ENCODE data around the gene BAZ2B. TPM values are rescaled to one million over a fixed set of nuclear protein-coding genes. Genes with fewer than 3 reads are reported as not detected.
"Not testable (repeated sequence)": the region's sequence is repeated elsewhere in the genome, so short reads cannot be mapped to it uniquely, and the experiment has no call there.

The BAZ2B gene
- 10 to 100 TPM; 55.6 to 82.5 (median 67.0) TPM for polyA plus RNA-seq (ENCODE audit: insufficient read length in 4 of 4)

- DNase-seq (ENCODE audit: low read depth in 4 of 4, low spot score in 3 of 4): peak in 2 of 4 donors; percentile 60 to 76
Measured at GRCh38 chr2:159616286-159616701, at the start of gene BAZ2B. Gene BAZ2B (minus strand): TSS chr2:159616548. CDS start chr2:159478719, 137,829 bp downstream.

GRCh38 chr2:159661286-159661685, 44.9 kb upstream of the BAZ2B start:
- no peak for DNase-seq (ENCODE audit: low read depth in 4 of 4, low spot score in 3 of 4)

- no peak for DNase-seq (ENCODE audit: low read depth in 4 of 4, low spot score in 3 of 4)
Measured at GRCh38 chr2:159658881-159659873, 42.8 kb upstream of the BAZ2B start.

- DNase-seq (ENCODE audit: low read depth in 4 of 4, low spot score in 3 of 4): no peak
Measured at GRCh38 chr2:159653962-159654361, 37.6 kb upstream of the BAZ2B start.

GRCh38 chr2:159651884-159652283, 35.5 kb upstream of the BAZ2B start:
- DNase-seq (ENCODE audit: low read depth in 4 of 4, low spot score in 3 of 4): no peak

- DNase-seq (ENCODE audit: low read depth in 4 of 4, low spot score in 3 of 4): no peak
Measured at GRCh38 chr2:159650574-159650973, 34.2 kb upstream of the BAZ2B start.

- DNase-seq (ENCODE audit: low read depth in 4 of 4, low spot score in 3 of 4): no peak
Measured at GRCh38 chr2:159648643-159649042, 32.3 kb upstream of the BAZ2B start.

- no peak for DNase-seq (ENCODE audit: low read depth in 4 of 4, low spot score in 3 of 4)
Measured at GRCh38 chr2:159647667-159648066, 31.3 kb upstream of the BAZ2B start.

GRCh38 chr2:159640176-159640575, 23.8 kb upstream of the BAZ2B start:
- DNase-seq (ENCODE audit: low read depth in 4 of 4, low spot score in 3 of 4): no peak

- DNase-seq (ENCODE audit: low read depth in 4 of 4, low spot score in 3 of 4): no peak
Measured at GRCh38 chr2:159639712-159640111, 23.4 kb upstream of the BAZ2B start.

GRCh38 chr2:159639071-159639470, 22.7 kb upstream of the BAZ2B start:
- no peak for DNase-seq (ENCODE audit: low read depth in 4 of 4, low spot score in 3 of 4)

- DNase-seq (ENCODE audit: low read depth in 4 of 4, low spot score in 3 of 4): no peak
Measured at GRCh38 chr2:159637988-159638501, 21.7 kb upstream of the BAZ2B start.

- no peak for DNase-seq (ENCODE audit: low read depth in 4 of 4, low spot score in 3 of 4)
Measured at GRCh38 chr2:159637240-159637639, 20.9 kb upstream of the BAZ2B start.

GRCh38 chr2:159635006-159635789, 18.9 kb upstream of the BAZ2B start:
- DNase-seq (ENCODE audit: low read depth in 4 of 4, low spot score in 3 of 4): no peak

- DNase-seq (ENCODE audit: low read depth in 4 of 4, low spot score in 3 of 4): no peak
Measured at GRCh38 chr2:159633219-159633618, 16.9 kb upstream of the BAZ2B start.

- not testable (repeated sequence) for DNase-seq (ENCODE audit: low read depth in 4 of 4, low spot score in 3 of 4)
Measured at GRCh38 chr2:159625628-159626027, 9.3 kb upstream of the BAZ2B start.

- no peak for DNase-seq (ENCODE audit: low read depth in 4 of 4, low spot score in 3 of 4)
Measured at GRCh38 chr2:159623436-159623835, 7.1 kb upstream of the BAZ2B start.

GRCh38 chr2:159622966-159623365, 6.6 kb upstream of the BAZ2B start:
- no peak for DNase-seq (ENCODE audit: low read depth in 4 of 4, low spot score in 3 of 4)

- no peak for DNase-seq (ENCODE audit: low read depth in 4 of 4, low spot score in 3 of 4)
Measured at GRCh38 chr2:159620796-159621195, 4.4 kb upstream of the BAZ2B start.

- peak in 1 of 4 donors; percentile 43 for DNase-seq (ENCODE audit: low read depth in 4 of 4, low spot score in 3 of 4)
Measured at GRCh38 chr2:159617646-159618045, 1.3 kb upstream of the BAZ2B start.

- no peak for DNase-seq (ENCODE audit: low read depth in 4 of 4, low spot score in 3 of 4)
Measured at GRCh38 chr2:159617100-159617499, 752 bp upstream of the BAZ2B start.

Measured in right renal pelvis (tissue), 4 donors.